GOT3 (cell line): Measurements from ENCODE around the gene FAM98B.

ENCODE experiments used
- DNase-seq: peaks from one replicate; lab custom pipeline; 2025; ENCODE audit warnings: mixed read lengths; lab: John Stamatoyannopoulos, UW

The FAM98B gene

DNA sequence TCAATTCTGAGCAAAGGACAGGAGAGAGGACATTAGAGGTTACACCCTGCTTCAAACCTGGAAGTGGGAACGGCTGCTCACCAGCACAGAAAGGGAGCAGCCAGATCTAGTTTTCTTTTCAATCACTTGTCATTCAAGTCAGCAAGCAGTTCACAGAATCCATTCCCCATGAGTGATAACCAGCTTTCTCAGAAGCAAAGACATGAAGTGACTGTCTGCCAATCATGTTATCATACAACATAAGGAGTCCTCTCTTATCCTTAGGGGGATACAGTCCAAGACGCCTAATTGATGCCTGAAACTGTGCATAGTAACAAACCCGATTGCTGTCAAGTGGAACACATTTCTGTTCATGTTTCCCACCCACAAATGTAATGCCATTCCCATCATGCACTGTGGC is 54.7 kb downstream of the FAM98B start:
- no peak for DNase-seq

DNA sequence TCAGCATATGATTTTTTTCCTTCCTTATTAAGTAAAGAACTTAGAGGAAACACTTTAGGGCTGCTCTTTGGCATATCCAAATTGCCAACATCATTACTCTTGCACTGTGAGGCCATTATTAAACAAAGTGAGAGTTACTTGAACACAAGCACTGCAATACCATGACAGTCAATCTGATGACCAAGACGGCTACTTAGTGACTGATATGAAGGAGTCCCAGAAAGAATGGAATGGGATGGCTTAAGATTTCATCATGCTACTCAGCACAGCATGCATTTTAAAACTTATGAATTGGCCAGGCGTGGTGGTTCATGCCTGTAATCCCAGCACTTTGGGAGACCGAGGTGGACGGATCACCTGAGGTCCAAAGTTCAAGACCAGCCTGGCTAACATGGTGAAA is 55.2 kb downstream of the FAM98B start:
- DNase-seq, result no peak

DNA sequence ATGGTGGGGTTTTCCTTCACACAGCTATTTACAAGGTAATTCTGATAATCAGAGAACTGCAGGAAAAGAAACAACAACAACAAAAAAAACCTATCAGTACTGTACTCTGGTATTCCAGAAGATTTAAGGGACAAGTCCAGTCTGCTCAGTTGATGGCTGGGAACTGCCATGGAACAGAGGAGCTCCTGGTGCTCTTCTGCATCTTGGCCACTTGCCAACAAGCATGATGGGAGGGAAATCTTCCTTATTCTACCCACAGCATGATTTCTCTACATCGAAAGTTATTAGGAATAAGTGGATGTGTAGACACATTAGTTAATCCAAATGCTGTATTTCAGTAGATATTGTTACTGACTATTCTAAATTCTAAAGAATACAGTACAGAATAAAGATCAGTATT is 59.0 kb downstream of the FAM98B start:
- no peak for DNase-seq

DNA sequence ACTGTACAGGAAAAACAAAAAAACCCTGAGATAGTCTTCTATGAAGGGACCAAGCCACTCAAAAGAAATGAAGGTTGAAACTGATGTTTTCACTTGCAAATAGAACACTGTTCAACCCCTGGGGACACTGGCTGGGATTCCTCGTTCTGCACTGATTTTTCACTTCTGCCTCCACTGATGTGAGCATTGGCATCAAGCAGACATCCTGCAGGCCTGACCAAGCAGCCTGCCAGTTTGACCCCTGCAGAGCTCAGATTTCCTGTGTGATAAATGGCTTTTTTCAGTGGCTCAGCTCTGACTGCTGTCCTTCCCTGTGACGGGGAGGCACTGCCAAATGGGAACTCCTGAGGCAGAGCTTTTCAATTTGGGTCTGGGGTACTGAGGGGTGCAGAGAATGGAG is 60.7 kb downstream of the FAM98B start:
- no peak for DNase-seq

DNA sequence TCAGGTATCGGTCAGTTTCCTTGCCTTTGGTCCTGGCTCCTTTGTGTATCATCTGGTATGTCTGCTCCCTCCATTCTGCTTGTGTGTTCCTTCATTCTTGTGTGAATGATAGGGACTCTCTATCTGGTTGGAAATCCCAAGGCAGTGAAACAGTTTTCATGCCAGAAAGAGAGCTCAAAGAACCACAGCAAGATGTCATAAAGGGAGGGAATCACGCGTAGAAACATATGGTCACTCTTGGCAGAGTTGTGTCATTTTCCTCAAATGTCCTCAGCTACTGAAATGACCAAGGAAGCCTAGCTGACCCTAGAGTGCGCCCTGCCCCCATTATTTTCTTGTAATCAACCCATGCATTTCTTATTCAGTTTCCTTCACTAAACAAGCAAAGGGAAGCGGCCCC is 62.7 kb downstream of the FAM98B start:
- DNase-seq, result no peak

DNA sequence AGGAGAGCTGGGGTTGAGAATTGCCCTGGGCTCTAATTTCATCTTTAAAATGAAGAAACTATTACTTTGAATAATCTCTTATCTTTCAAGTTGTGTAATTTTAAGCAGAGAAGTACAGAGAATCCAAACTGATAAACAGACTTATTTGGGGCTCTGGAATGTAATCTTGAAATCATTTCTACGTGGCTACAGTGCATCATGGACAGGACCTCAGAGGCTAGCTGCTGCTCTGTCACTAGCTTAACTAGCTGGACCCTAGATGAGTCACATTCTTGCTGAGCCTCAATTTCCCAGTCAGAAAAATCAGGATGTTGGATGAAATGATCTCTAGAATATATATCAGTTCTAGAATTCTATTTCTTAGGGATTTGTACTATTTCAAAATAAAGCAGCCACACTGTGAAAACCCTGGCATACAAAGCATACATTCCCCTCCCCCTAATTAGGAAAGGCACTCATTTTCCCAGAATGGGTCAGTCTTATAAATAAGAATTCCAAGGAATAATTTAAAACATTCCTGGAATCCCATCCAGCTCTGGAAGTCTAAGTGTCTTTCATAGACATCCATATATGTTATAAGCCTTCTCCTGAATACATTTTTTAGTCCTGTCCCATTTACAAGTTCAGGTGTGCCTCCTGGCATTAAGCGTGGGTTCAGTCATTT is 63.5 kb downstream of the FAM98B start:
- no peak for DNase-seq

DNA sequence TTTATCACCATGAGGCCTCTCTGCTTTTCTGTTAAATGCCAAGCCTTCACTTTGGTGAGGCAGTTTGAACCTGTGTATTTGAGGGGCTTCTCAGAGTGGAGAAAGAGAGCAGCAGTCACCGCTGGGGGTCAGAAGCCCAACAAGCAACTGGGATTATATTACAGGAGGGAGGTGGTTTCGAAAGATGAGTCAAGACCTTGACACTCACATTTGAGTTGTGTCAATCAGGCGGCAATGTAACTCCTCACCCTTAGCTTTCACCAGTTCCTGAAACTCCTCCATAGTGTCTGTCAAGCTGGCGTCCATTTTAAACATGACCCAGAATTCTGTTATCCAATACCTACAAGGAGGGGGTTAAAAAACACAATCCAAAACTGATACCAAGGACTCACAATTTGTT is 64.2 kb downstream of the FAM98B start:
- DNase-seq, result no peak

DNA sequence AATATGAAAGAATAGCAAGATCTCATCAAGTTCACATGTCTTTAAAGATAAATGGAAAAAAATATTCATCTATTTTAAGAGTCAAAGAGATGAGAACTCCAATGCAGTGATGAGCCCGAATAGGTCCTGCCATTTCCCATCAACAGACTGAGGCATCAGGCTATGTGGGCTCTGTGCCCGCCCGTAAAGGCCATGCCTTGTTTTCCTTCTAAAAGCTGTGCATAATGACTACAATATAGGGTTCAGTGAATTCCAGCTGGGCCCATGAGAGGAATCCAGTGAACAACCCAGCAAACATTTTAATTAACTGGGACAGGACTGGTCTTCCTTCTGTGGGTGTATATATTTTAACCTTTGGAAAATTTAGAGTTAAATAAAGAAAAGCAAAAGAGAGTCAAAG is 66.1 kb downstream of the FAM98B start:
- DNase-seq, result no peak

DNA sequence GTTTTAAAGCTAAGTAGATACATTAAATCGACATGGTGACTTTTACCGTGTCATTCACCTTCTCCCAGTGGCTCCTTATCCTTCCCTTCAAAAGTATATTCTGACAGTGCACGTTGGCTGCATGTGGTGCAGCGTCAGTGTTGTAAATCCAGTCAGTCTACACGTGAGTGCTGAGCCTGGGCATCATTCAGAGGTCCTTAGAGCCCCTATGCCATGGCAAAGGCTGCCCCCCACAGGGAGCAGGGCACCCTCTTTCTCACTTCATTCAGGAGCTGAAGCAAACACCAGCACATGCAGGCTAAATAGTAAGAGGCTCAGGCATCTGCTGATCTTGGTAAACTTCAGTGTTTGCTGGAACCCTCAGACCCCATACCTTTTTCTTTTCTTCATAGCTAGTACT is 67.4 kb downstream of the FAM98B start:
- no peak for DNase-seq

DNA sequence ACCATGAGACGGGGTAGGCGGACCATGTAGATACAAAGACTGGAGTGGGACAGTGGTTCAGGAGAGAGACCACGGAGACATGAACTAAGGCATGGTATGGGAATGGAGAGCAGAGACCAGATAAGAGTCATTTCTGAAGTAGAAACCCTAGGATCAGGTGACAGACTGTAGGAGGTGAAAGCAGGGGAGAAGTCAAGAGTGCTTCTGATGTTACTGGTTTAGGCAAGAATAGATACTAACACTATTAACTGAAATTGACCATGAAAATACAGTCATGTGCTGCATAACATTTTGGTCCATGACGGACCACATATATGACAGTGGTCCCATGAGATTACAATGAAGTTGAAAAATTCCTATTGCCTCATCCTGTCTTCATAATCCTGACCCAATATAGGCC is 69.0 kb downstream of the FAM98B start:
- no peak for DNase-seq

DNA sequence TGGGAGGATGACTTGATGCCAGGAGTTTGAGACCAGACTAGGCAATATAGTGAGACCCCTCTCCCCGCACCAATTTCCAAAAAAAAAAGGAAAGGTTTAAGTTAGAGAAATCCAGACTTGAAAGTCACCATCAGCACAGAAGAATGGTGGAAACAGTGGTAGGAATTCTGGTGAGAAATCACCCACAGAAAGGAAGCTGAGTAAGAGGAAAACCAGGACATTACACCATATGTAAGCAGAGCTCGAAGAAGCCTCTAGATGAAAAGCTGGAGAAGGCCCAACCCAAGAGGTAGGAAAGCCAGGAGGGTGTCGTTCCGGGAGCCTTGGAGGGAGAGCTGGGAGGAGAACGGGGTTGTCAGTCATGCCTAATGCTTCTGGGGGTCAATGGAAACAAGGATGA is 70.2 kb downstream of the FAM98B start:
- DNase-seq, result no peak

DNA sequence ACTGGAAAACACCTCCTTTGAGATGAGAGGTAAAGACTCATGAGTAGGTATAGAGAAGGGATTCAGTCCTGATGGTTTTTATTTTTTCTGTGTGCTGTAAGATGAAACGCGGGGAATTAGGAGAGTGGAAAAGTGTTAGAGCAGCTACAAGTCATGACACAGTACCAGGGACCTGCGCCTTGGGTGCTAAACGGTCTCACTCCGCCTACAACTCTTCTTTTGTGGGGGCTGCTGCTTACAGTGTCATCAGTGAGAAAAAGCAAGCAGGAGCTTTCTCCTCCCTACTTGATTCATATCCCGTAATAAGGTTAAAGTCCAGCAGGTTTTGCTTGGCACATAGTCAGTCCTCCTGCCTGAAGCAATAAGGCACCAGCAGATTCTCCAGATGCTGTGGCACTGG is 71.6 kb downstream of the FAM98B start:
- DNase-seq, result no peak

DNA sequence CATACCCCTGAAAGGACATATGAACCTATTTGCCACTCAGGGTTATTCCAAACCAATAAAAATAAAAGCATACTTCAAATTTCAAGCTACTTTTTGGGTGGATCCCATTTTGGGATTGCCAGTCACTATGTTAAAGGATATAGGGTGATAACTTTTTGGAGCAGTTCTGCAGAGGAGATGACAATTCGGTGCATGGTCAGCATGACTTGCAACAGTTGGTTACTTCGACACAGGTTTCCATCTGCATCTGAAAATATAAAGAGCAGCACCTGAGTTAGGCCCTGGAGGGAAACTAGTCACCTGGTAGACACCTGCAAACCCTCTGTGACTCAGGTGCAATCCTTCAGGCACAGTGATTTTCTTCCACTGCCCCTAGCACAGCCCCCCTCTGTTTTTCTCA is 72.2 kb downstream of the FAM98B start:
- DNase-seq, result no peak

DNA sequence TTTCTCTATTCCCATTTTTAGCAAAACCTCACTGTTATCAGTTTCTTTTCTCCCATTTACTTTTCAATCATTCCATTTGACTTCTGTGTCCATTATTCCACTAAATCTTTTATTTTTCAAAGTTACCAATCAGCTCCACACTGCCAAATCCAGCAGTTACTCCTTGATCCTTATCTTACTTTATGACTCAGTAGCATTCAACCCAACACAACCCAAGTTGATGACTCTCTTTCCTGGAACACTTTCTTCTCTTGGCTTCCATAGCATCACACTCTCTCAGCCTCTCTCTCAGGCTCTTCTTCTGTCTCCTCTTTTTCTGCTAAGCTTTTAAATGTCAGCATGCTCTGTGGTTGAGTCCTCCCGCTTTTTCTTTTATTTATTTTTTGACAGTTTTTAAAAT is 74.4 kb downstream of the FAM98B start:
- DNase-seq, result no peak

DNA sequence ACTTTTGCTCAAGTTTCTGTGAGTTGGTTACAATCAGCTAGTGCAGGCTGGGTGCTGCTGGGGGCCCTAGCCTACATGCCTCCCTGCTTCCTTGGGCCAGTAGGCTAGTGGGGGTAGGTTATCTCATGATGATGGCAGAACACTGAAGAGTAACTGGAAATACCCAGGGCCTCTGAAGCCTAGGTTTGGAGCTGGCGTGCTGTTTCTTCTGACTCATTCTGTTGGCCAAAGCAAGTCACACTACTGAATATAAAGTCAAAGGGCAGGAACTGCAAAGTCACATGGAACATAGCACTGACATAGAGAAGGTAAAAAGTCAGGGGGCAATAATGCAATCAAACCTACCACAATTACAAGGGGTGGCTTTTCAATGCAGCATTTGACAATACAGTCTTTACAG is 76.2 kb downstream of the FAM98B start:
- DNase-seq, result no peak

DNA sequence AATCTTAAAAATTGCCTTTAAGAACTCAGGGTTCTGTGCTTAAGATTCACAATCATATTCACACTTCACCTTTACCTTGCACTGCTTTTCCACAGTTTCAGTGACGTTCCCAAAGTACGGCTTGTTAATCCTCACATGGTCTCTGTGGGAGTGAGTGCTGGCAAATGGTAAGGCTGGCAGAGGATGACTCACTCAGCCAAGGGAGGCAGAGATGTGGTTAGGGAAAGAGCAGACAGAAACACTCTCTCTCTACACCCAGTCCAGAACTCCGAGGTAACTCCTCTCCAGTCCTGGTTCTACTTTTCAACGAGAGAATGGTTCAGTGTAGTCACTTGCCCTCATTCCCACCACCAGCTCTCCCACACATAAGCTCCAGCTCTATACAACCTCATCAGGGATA is 77.6 kb downstream of the FAM98B start:
- no peak for DNase-seq

DNA sequence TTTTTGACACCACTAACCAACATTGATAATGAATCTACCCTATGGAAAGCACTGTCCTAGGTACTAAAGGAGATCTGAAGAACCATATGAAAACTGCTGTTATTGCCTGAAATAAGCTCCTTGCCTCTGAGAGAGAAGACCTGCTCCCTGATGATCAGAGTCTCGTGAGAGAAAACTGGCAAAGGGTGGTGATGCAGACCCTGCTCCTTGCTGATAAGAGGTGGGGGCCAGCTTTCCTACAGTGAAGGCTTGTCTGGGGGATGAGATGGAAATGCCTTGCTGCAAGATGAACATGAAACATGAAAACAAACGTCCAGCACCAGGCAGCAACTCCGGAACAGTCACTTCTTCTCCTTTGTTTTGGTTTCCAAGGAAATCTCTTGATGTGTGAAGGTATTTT is 78.8 kb downstream of the FAM98B start:
- DNase-seq, result no peak

DNA sequence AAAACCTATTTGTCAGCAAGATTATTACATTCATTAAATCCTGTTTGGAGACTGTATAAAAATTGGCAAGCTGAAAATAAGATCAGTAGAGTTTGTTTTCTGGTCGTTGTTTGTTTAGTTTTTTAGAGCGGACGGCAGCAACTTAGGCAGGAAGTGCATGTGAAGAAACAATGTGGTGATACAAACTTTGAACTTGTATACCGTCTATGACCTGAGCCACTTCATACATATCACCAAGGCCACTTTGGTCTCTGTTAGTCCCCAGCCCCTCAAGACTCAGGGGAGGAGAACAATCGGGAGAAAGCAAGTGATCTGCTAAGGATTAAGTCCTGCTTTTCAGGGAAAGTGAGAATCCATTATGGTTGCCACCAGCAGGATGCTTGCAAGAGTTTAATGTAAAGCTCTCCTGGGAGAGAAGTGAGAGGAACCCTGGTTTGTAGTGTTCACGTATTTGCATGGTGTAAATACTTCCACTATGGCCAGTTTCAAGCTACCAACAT is 79.5 kb downstream of the FAM98B start:
- no peak for DNase-seq

DNA sequence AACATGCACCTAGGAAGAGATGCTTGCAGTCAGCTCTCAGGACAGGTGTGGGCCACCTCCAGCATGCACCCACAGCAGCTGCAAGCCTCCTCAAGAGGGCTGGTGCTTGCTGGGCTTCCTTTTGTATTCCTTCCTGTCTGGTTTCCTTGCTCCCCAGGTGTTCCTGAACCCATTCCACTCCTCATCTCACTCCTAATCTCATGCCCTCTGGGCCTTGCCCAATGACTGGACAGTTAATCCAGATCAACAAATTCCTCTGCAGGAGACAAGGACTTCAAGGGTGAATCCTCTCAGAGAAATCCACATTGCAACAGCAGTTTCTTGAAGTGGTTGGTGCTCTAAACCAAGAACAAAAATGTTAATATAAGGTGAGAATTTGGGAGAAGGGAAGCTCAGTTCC is 80.0 kb downstream of the FAM98B start:
- DNase-seq, result no peak

DNA sequence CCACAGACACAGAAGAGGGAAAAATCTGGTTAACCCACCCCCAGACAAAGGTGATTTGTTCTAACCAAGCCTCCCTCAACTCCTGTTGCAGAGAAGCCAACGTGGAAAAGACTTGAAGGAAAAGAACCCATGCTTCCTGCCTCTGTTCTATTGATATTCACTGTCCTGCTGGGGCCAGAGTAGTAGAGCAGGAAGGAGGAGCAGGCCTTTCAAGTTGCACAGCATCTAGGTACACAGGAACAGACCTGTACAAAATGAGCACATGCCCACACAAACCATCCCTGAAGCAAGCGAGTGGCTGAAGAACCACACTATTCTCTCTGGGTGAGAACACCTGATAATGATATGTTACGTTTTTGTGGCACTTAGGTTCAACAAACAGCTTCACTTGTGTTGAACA is 80.8 kb downstream of the FAM98B start:
- DNase-seq, result no peak

DNA sequence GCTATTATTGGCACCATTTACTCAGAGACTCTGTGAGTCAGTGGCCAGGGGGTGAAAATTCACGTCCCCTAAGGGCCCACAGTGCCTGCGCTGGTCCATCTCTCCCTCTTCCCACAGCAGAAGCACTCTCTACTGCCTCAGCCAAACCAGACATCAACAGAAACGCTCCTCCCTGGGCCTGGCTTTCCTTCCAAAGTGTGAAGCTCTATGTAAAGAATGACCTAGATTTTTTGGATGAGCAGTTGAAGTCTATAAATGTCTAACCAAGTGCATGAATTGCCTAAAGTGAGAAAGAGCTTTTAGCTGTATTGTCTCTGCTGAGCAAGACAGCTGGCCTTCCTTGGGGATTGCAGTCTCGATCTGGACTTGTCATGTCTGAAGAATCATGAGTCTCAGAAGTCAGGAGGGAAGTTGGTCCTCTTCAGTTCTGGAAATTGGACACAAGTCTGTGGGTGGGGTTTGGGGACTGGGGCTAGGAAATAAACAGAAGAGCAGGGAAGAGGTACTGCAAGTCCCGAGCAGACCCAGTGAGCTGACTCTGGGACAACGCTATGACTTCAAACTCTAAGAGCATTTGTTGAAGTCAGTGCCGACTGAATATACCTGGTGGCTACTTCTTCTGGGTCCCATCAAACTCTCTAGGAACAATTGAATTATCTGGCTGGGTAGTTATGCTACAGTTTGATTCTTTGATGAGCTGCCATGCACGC is 81.7 kb downstream of the FAM98B start:
- no peak for DNase-seq

DNA sequence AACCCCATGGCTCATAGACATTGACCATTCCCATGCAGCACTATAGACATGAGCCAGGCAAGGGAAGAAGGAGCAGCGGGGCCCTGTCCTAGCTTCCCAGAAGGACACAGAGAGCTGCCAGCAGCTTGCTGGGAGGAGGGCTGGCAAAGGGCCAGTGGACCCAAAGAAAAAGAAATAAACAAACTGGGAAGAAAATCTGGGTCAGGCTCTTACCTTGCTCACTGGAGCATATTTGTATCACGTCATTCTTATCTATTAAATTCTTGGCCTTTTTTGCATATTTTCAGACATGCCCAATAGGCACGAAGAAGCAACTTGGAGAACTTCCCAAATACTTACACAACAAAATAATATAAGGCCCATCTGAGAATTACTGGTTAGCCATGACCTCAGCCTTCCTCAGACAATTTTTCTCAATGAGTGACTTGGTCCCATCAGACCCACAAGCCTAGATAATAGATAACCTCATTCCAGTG is 82.3 kb downstream of the FAM98B start:
- DNase-seq, result no peak
